ENCODE data around the gene TSPAN12.

DNA sequence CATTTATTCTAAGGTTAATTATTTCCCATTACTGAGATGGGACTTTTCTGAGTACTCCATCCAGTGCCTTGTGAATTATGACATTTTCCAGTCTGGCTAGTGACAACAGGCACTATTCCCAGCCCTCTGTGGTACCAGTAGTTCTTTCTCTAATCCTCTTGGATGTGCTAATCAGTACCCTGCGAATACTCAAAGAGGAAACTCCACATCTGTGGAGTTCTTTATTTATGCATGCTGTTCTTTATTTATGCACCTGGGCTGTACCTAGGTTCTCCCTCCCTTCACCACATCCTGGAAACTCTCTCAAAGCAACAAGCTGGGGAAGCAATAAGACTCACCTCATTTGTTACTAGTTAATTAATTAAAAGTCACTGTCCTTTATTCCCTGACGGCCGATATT lies 83.5 kb downstream of the TSPAN12 start:
- no peak for TF ChIP-seq FOS (IDR thresholded peaks at IDR 0.05; ENCODE audit: borderline replicate concordance, insufficient read depth, low read length)
- TF ChIP-seq POLR2AphosphoS5 (IDR thresholded peaks at IDR 0.05; ENCODE audit: insufficient read depth, low read depth, low read length) = no peak
- no peak for TF ChIP-seq EZH2 (IDR thresholded peaks at IDR 0.05; ENCODE audit: borderline replicate concordance, low read depth, low read length, severe bottlenecking)
- no peak for TF ChIP-seq CTCF (IDR thresholded peaks at IDR 0.05; ENCODE audit: extremely low read depth in 1 of 2, insufficient read depth in 1 of 2, low read depth in 1 of 2, low read length in 2 of 2)

Measured in endothelial cell of umbilical vein (primary cell).